ENCODE data around the gene TNRC6B.

DNA sequence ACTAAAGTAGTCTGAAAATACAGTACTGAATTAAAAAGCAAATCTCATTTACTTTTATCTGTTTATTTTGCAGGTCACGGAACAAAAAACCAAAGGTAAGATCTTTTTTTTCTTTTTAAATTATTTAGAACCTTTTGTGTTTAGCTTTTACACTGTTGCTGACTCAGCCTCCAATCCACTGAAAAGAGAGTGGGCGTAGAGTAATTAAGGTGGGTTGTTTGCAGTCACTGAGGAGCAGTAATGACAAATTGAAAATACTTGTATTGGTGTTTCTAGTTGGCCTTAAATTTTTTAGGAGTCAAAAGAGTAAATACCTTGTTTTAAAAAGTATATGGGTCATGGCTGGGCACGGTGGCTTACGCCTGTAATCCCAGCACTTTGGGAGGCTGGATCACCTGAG is 73.4 kb downstream of the TNRC6B start:
- TF ChIP-seq HDGF (IDR thresholded peaks at IDR 0.05; ENCODE audit: borderline replicate concordance) (no peak), SP1 (IDR thresholded peaks at IDR 0.05) (no peak), TARDBP (IDR thresholded peaks at IDR 0.05) (no peak), FOXM1 (IDR thresholded peaks at IDR 0.05; ENCODE audit: borderline replicate concordance) (no peak), BHLHE40 (IDR thresholded peaks at IDR 0.05; ENCODE audit: borderline replicate concordance) (no peak), NFRKB (IDR thresholded peaks at IDR 0.05) (no peak), ELF4 (IDR thresholded peaks at IDR 0.05) (no peak), PKNOX1 (IDR thresholded peaks at IDR 0.05) (no peak), ARNT (IDR thresholded peaks at IDR 0.05) (no peak), LEF1 (IDR thresholded peaks at IDR 0.05; ENCODE audit: borderline replicate concordance) (no peak)

Measured in HEK293T (cell line).